Panc1 (cell line): ENCODE data around the gene TMEM108. TPM values are rescaled to one million over a fixed set of nuclear protein-coding genes. Genes with fewer than 3 reads are reported as not detected.

Experiments
- ATAC-seq: fragments of 200-7000 bp; cut with Tn5 transposase; 2 replicates; pipeline ENCODE4 v1.9.1; 2020; ENCODE audit warnings: mild to moderate bottlenecking, moderate library complexity
- BruUV-seq: library from RNA; stranded (reverse); fragments of 400-500 nt; replicated peaks from 2 replicates; lab custom pipeline; 2021; lab: Mats Ljungman, UMichigan
- CTCF ChIA-PET: fragments of 300-600 bp; sonication (Branson Sonifier 250); formaldehyde crosslinking; loops from one replicate; lab custom pipeline; 2022; ENCODE audit warnings: antibody characterized with exemption; lab: Charles Lee
- POLR2A ChIA-PET: fragments of 300-600 bp; sonication (Branson Sonifier 250); formaldehyde crosslinking; loops from one replicate; lab custom pipeline; 2022; ENCODE audit warnings: antibody characterized with exemption; lab: Charles Lee
- DNase-seq: peaks from one replicate; pipeline ENCODE4 v3.0.0-alpha.2; 2010; ENCODE audit warnings: low read depth, low spot score
- H3K27ac ChIP-seq: 2 replicates; pipeline ENCODE4 v1.5.1; 2011; ENCODE audit warnings: mild to moderate bottlenecking, low read length, inconsistent platforms
- H3K27me3 ChIP-seq: fragments of 200-500 bp; sonication (Bioruptor generic); 2 replicates; pipeline ENCODE4 v1.6.0; 2014; ENCODE audit warnings: low read length, inconsistent platforms; ENCODE audit not compliant: control insufficient read depth, insufficient read depth
- H3K36me3 ChIP-seq: fragments of 200-500 bp; sonication (Bioruptor generic); 2 replicates; pipeline ENCODE4 v1.5.1; 2014; ENCODE audit warnings: inconsistent platforms, mild to moderate bottlenecking, low read length, moderate library complexity; ENCODE audit not compliant: control insufficient read depth, insufficient read depth
- H3K4me1 ChIP-seq: 2 replicates; pipeline ENCODE4 v1.5.1; 2011; ENCODE audit warnings: inconsistent platforms, mild to moderate bottlenecking, low read length, moderate library complexity; ENCODE audit not compliant: control insufficient read depth, insufficient read depth
- H3K4me3 ChIP-seq, 2 experiments: 2 replicates each; pipeline ENCODE4 v1.5.1; 2011 to 2012; ENCODE audit warnings: low read depth in 2 of 2, low read length in 2 of 2, mild to moderate bottlenecking in 2 of 2, inconsistent platforms in 1 of 2, moderate library complexity in 1 of 2
- H3K9me3 ChIP-seq: fragments of 200-500 bp; sonication (Bioruptor generic); 2 replicates; pipeline ENCODE4 v1.5.1; 2014; ENCODE audit warnings: low read depth, mild to moderate bottlenecking, inconsistent platforms, low read length, moderate library complexity; ENCODE audit not compliant: control insufficient read depth, insufficient read depth
- CTCF ChIP-seq: fragments of 450-650 bp; IDR thresholded peaks from 2 replicates; pipeline ENCODE4 v1.5.1; 2017; ENCODE audit warnings: mild to moderate bottlenecking
- POLR2AphosphoS5 ChIP-seq: IDR thresholded peaks from 2 replicates; pipeline ENCODE4 v1.6.1; 2012; ENCODE audit warnings: mild to moderate bottlenecking, low read depth, low read length, moderate library complexity
- REST ChIP-seq, 2 experiments: IDR thresholded peaks; 2 replicates each; pipeline ENCODE4 v1.6.1; 2011 to 2012; ENCODE audit warnings: low read depth in 2 of 2, control low read depth in 1 of 2, low read length in 1 of 2, mild to moderate bottlenecking in 1 of 2, moderate library complexity in 1 of 2; ENCODE audit not compliant: insufficient read depth in 1 of 2
- SIN3A ChIP-seq: IDR thresholded peaks from 2 replicates; pipeline ENCODE4 v1.6.1; 2012; ENCODE audit warnings: low read depth, mild to moderate bottlenecking, low read length, moderate library complexity, borderline replicate concordance; ENCODE audit not compliant: insufficient read depth
- TCF7L2 ChIP-seq: IDR thresholded peaks from 2 replicates; pipeline ENCODE4 v1.6.1; 2011; ENCODE audit warnings: mild to moderate bottlenecking, low read depth, low read length, inconsistent platforms
- in situ Hi-C: cut with HindIII; loops from 2 replicates; pipeline ENCODE4 v1.10.0; 2016; ENCODE audit warnings: low sequenced_read_pairs, low pct_unique_long_range_greater_than_20kb
- intact Hi-C: fragments of 100-400 bp; cut with micrococcal nuclease; formaldehyde crosslinking; loops from one replicate; pipeline ENCODE4 v1.10.0; 2022; ENCODE audit not compliant: unreplicated experiment
- total RNA-seq: library from RNA; stranded (reverse); gene quantifications from one replicate; pipeline ENCODE4 v1.2.1, GENCODE V29; 2021; ENCODE audit not compliant: unreplicated experiment

Gene TMEM108
- total RNA-seq, 1 experiment from 2014 or later = 0.41 TPM

- no peaks in the 10 kb centered on the region for H3K4me1 ChIP-seq
- H3K27ac ChIP-seq = no peak overlapping the region
- ATAC-seq = no peak
- no peaks in the 10 kb centered on the region for H3K27me3 ChIP-seq
- CTCF ChIA-PET = no interaction called here
- DNase-seq = no peak
- no TSS peak for BruUV-seq
- H3K9me3 ChIP-seq = no peaks in the 10 kb centered on the region
- no peaks in the 10 kb centered on the region for H3K36me3 ChIP-seq
- POLR2A ChIA-PET = no interaction called here
- no peak overlapping the region for H3K4me3 ChIP-seq
- no peak for TF ChIP-seq SIN3A
- no peak for TF ChIP-seq POLR2AphosphoS5
- no peak for TF ChIP-seq TCF7L2
- TF ChIP-seq CTCF = no peak
- TF ChIP-seq REST (IDR thresholded peaks at IDR 0.05; ENCODE audit: insufficient read depth in 1 of 2, low read depth in 2 of 2, low read length in 1 of 2) = no peak
- in situ Hi-C loops (no loop called here), intact Hi-C loops (no loop called here)
Measured at GRCh38 chr3:133127381-133127780, 89.2 kb downstream of the TMEM108 start.

- Histone ChIP-seq H3K4me1 (no peaks in the 10 kb centered on the region), H3K36me3 (no peaks in the 10 kb centered on the region), H3K27me3 (peaks cover 5% of the 10 kb centered on the region), H3K9me3 (no peaks in the 10 kb centered on the region), H3K4me3 (no peak overlapping the region), H3K27ac (no peak overlapping the region)
- DNase-seq = no peak
- BruUV-seq = no TSS peak
- no peak for TF ChIP-seq REST (IDR thresholded peaks at IDR 0.05; ENCODE audit: insufficient read depth in 1 of 2, low read depth in 2 of 2, low read length in 1 of 2)
- TF ChIP-seq TCF7L2 = no peak
- TF ChIP-seq CTCF = no peak
- TF ChIP-seq SIN3A = no peak
- TF ChIP-seq POLR2AphosphoS5 = no peak
- in situ Hi-C loops = no loop called here
- intact Hi-C loops = no loop called here
- no peak for ATAC-seq
- POLR2A ChIA-PET = no interaction called here
- CTCF ChIA-PET = no interaction called here
Measured at GRCh38 chr3:133130168-133130567, 92.0 kb downstream of the TMEM108 start.
